Measurements from ENCODE around the gene BMP7. TPM values are rescaled to one million over a fixed set of nuclear protein-coding genes. Genes with fewer than 3 reads are reported as not detected.

BMP7 gene
- total RNA-seq, 2 experiments from 2014 or later: 2.2 to 94.2 TPM

- TF ChIP-seq EZH2phosphoT487 (IDR thresholded peaks at IDR 0.05; ENCODE audit: borderline replicate concordance, low read depth, low read length): no peak
- TF ChIP-seq CTCF (conservative IDR thresholded peaks at IDR 0.05; ENCODE audit: low read length): no peak
- no peaks in the 10 kb centered on the region for H3K79me2 ChIP-seq (ENCODE audit: insufficient read depth, low read depth, low read length)
- no peak overlapping the region for H3K4me2 ChIP-seq (ENCODE audit: low read length)
- DNase-seq (ENCODE audit: low spot score): no peak
- peaks cover 81% of the 10 kb centered on the region for H3K36me3 ChIP-seq (ENCODE audit: insufficient read depth, low read length)
- no TSS peak for BruUV-seq (replicated peaks)
- no peaks in the 10 kb centered on the region for H3K9me3 ChIP-seq (ENCODE audit: low read length)
- no peaks in the 10 kb centered on the region for H4K20me1 ChIP-seq (ENCODE audit: insufficient read depth, low read length)
- no peak overlapping the region for H3K27ac ChIP-seq (ENCODE audit: low read depth, low read length, poor library complexity, severe bottlenecking)
- H3K9me2 ChIP-seq (ENCODE audit: insufficient read depth, low read length): no peaks in the 10 kb centered on the region
- intact Hi-C loops (cut with micrococcal nuclease; ENCODE audit: unreplicated experiment): no loop called here
- H3K4me1 ChIP-seq (ENCODE audit: insufficient read depth, low read length, poor library complexity, severe bottlenecking): no peaks in the 10 kb centered on the region
- ChIA-PET POLR2A (no interaction called here), CTCF (ENCODE audit: unreplicated experiment) (no interaction called here)
- H3K4me3 ChIP-seq (ENCODE audit: low read depth, low read length, poor library complexity, severe bottlenecking): no peak overlapping the region
- no peak overlapping the region for H2AFZ ChIP-seq (ENCODE audit: low read length)
Measured at GRCh38 chr20:57205606-57206219, 60.7 kb downstream of the BMP7 start.

- intact Hi-C loops (cut with micrococcal nuclease; ENCODE audit: unreplicated experiment): no loop called here
- DNase-seq (ENCODE audit: low spot score): no peak
- H3K4me3 ChIP-seq (ENCODE audit: low read depth, low read length, poor library complexity, severe bottlenecking): no peak overlapping the region
- H2AFZ ChIP-seq (ENCODE audit: low read length): no peak overlapping the region
- CTCF ChIA-PET (ENCODE audit: unreplicated experiment): no interaction called here
- no TSS peak for BruUV-seq (replicated peaks)
- H3K27ac ChIP-seq (ENCODE audit: low read depth, low read length, poor library complexity, severe bottlenecking): no peak overlapping the region
- no peaks in the 10 kb centered on the region for H3K4me1 ChIP-seq (ENCODE audit: insufficient read depth, low read length, poor library complexity, severe bottlenecking)
- no peaks in the 10 kb centered on the region for H3K9me3 ChIP-seq (ENCODE audit: low read length)
- no peaks in the 10 kb centered on the region for H3K79me2 ChIP-seq (ENCODE audit: insufficient read depth, low read depth, low read length)
- H4K20me1 ChIP-seq (ENCODE audit: insufficient read depth, low read length): no peaks in the 10 kb centered on the region
- no peak for TF ChIP-seq CTCF (conservative IDR thresholded peaks at IDR 0.05; ENCODE audit: low read length)
- no peak for TF ChIP-seq EZH2phosphoT487 (IDR thresholded peaks at IDR 0.05; ENCODE audit: borderline replicate concordance, low read depth, low read length)
- H3K9me2 ChIP-seq (ENCODE audit: insufficient read depth, low read length): no peaks in the 10 kb centered on the region
- POLR2A ChIA-PET: no interaction called here
- no peak overlapping the region for H3K4me2 ChIP-seq (ENCODE audit: low read length)
- peaks cover 78% of the 10 kb centered on the region for H3K36me3 ChIP-seq (ENCODE audit: insufficient read depth, low read length)
Measured at GRCh38 chr20:57203986-57204385, 62.5 kb downstream of the BMP7 start.

GRCh38 chr20:57203204-57203603 is 63.2 kb downstream of the BMP7 start:
- Histone ChIP-seq H3K4me1 (ENCODE audit: insufficient read depth, low read length, poor library complexity, severe bottlenecking) (no peaks in the 10 kb centered on the region), H3K79me2 (ENCODE audit: insufficient read depth, low read depth, low read length) (no peaks in the 10 kb centered on the region), H3K27ac (ENCODE audit: low read depth, low read length, poor library complexity, severe bottlenecking) (no peak overlapping the region), H3K36me3 (ENCODE audit: insufficient read depth, low read length) (peaks cover 70% of the 10 kb centered on the region), H4K20me1 (ENCODE audit: insufficient read depth, low read length) (no peaks in the 10 kb centered on the region), H3K9me2 (ENCODE audit: insufficient read depth, low read length) (no peaks in the 10 kb centered on the region), H3K4me2 (ENCODE audit: low read length) (no peak overlapping the region), H3K4me3 (ENCODE audit: low read depth, low read length, poor library complexity, severe bottlenecking) (no peak overlapping the region), H2AFZ (ENCODE audit: low read length) (no peak overlapping the region), H3K9me3 (ENCODE audit: low read length) (no peaks in the 10 kb centered on the region)
- no peak for TF ChIP-seq EZH2phosphoT487 (IDR thresholded peaks at IDR 0.05; ENCODE audit: borderline replicate concordance, low read depth, low read length)
- no peak for TF ChIP-seq CTCF (conservative IDR thresholded peaks at IDR 0.05; ENCODE audit: low read length)
- no TSS peak for BruUV-seq (replicated peaks)
- ChIA-PET POLR2A (interaction anchor here (0.6 kb wide), 1 partner anchor 15 kb away, joined by 3 read pairs; no protein-coding TSS in a partner anchor), CTCF (ENCODE audit: unreplicated experiment) (no interaction called here)
- DNase-seq (ENCODE audit: low spot score): no peak
- intact Hi-C loops (cut with micrococcal nuclease; ENCODE audit: unreplicated experiment): no loop called here

All from OCI-LY7 (cell line).